Adrenal gland (tissue), 12 donors: ENCODE data around the gene SCN1A. TPM values are rescaled to one million over a fixed set of nuclear protein-coding genes. Genes with fewer than 3 reads are reported as not detected.

Source experiments
- DNase-seq, 7 donors: peaks; one replicate each; pipeline ENCODE4 v3.0.0-alpha.2; 2019 to 2020
- H3K27ac ChIP-seq, 5 donors: fragments of 200-600 bp; sonication (generic) in 4 of 5; 1 replicate in 3 of 5; 2 replicates in 2 of 5; pipeline versions ENCODE4 v1.5.1 to v1.8.0; 2016 to 2020; ENCODE audit warnings: mild to moderate bottlenecking in 1 of 5
- H3K27me3 ChIP-seq: fragments of 200-600 bp; 2 replicates; pipeline ENCODE4 v1.8.0; 2021
- H3K36me3 ChIP-seq, 2 donors: fragments of 200-600 bp; replicated peaks in 1 of 2; 1 replicate in 1 of 2; 2 replicates in 1 of 2; pipeline versions ENCODE4 v1.5.1 to v1.8.0; 2018 to 2022
- H3K4me1 ChIP-seq, 2 donors: fragments of 200-600 bp; replicated peaks in 1 of 2; 1 replicate in 1 of 2; 2 replicates in 1 of 2; pipeline versions ENCODE4 v1.5.1 to v1.8.0; 2018 to 2021
- H3K4me3 ChIP-seq, 4 donors: fragments of 200-600 bp; sonication (generic) in 3 of 4; one replicate each; pipeline ENCODE4 v1.5.1; 2016 to 2018
- H3K9me3 ChIP-seq, 3 donors: fragments of 200-600 bp; sonication (generic) in 1 of 3; replicated peaks in 1 of 3; 1 replicate in 2 of 3; 2 replicates in 1 of 3; pipeline versions ENCODE4 v1.5.1 to v1.8.0; 2016 to 2021
- POLR2A ChIP-seq, 2 donors: fragments of 450-650 bp; IDR thresholded peaks; one replicate each; pipeline ENCODE4 v1.6.1; 2017; ENCODE audit warnings: antibody characterized with exemption in 2 of 2, mild to moderate bottlenecking in 2 of 2, moderate library complexity in 1 of 2
- WGBS, 4 donors: extraction: QIAGEN DNeasy Blood & Tissue Kit in 2 of 4; methylation state at CpG; one replicate each; pipeline versions ENCODE4 v1.1.5 to v1.1.7; 2013 to 2017; 5-methylcytosine and 5-hydroxymethylcytosine counted together
- intact Hi-C, 2 donors: fragments of 100-400 bp; cut with DNase I; formaldehyde crosslinking; loops; one replicate each; pipeline versions ENCODE4 v1.14.1 to v1.15.0; 2022 to 2023
- polyA plus RNA-seq, 3 donors: library from polyadenylated mRNA; stranded (reverse); fragments of 200-250 nt in 2 of 3; fragments of 350-450 nt in 1 of 3; fragmentation: Illumina TruSeq in 1 of 3; extraction: RNeasy Lipid Tissue Mini Kit (QIAGEN cat#74804) in 1 of 3; gene quantifications; one replicate each; pipeline ENCODE4 v1.2.3, GENCODE V29; 2013 to 2014
- total RNA-seq, 9 donors: library from RNA; depleted of rRNA in 4 of 9; stranded (reverse); fragments of >200 nt in 4 of 9; fragments of 120-200 nt in 1 of 9; fragmentation: NEBNext Ultra II Directional in 1 of 9; extraction: Animal tissue kit (Norgen Biotek cat#: 25700) in 1 of 9; gene quantifications; one replicate each; pipeline versions ENCODE4 v1.1.0 to v1.2.4, GENCODE V29; 2013 to 2023
- TF ChIP-seq, protein P1 (sequence below), 6 experiments: fragments of 450-650 bp in 4 of 6; fragments of 200-600 bp in 2 of 6; sonication (generic) in 1 of 6; IDR thresholded peaks; 1 replicate in 5 of 6; 2 replicates in 1 of 6; pipeline versions ENCODE4 v1.5.1 to v1.8.0; 2016 to 2021; ENCODE audit warnings: antibody characterized with exemption in 6 of 6, mild to moderate bottlenecking in 2 of 6, moderate library complexity in 1 of 6
- donor health status: healthy with polysubstance abuse.
- donor health status: Bipolar disorder and iron deficiency.
- donor health status: DM: yes; HTN: yes; CAD: no.
- donor health status: DM: no; HTN: no; CAD: no.
- donor health status: DM: no; HTN: no; CAD: no.
- donor health status: DM: yes; HTN: yes; CAD: no.

Gene SCN1A
- total and polyA plus RNA-seq, 12 donors = 0.07 to 8.9 (median 0.22) TPM; not detected in 4

DNA sequence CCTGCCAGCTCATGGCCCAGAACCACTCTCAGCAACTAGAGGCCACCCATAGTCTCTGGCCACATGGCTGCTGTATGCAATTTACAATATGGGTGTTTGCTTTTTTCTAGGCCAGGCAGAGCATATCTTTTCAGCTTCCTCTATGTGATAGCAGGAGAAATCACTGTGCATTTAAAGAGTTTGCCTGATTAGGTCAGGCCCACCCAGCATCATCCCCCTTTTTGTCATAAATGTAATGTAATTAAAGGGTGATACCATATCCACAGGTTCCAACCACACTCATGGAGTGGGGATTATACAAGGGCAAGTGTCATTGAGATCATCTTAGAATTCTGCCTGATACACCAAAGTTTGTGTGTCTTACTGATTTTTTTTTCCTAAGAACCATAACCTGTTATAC is 102.5 kb downstream of the SCN1A start:
- H3K4me1 ChIP-seq = no peaks in the 10 kb centered on the region
- no peak overlapping the region for H3K27ac ChIP-seq
- H3K27me3 ChIP-seq = no peaks in the 10 kb centered on the region
- intact Hi-C loops = no loop called here
- DNase-seq = no peak
- no peak overlapping the region for H3K4me3 ChIP-seq
- no peaks in the 10 kb centered on the region for H3K36me3 ChIP-seq
- TF ChIP-seq, protein P1, sequence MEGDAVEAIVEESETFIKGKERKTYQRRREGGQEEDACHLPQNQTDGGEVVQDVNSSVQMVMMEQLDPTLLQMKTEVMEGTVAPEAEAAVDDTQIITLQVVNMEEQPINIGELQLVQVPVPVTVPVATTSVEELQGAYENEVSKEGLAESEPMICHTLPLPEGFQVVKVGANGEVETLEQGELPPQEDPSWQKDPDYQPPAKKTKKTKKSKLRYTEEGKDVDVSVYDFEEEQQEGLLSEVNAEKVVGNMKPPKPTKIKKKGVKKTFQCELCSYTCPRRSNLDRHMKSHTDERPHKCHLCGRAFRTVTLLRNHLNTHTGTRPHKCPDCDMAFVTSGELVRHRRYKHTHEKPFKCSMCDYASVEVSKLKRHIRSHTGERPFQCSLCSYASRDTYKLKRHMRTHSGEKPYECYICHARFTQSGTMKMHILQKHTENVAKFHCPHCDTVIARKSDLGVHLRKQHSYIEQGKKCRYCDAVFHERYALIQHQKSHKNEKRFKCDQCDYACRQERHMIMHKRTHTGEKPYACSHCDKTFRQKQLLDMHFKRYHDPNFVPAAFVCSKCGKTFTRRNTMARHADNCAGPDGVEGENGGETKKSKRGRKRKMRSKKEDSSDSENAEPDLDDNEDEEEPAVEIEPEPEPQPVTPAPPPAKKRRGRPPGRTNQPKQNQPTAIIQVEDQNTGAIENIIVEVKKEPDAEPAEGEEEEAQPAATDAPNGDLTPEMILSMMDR (IDR thresholded peaks at IDR 0.05) = no peak
- TF ChIP-seq POLR2A (IDR thresholded peaks at IDR 0.05) = no peak
- no peaks in the 10 kb centered on the region for H3K9me3 ChIP-seq

DNA sequence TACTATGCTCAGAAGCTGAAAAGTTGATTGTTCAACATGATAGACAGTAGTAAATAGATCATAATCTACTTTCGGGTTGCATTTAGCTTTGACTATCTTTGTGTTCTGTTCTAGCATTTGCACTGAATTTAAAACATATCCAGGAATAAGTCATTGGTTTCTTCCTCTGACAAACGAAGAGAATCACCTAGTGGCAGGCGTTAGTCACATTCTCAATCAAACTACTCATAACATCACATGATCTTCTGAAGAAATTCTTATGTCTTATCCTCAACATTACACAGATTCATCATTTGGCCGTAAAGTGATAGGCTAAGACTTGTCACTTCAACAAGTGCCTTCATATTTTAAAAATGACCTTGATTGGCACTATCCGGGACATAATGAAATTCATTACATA is 110.6 kb downstream of the SCN1A start:
- no peaks in the 10 kb centered on the region for H3K4me1 ChIP-seq
- intact Hi-C loops = no loop called here
- no peak overlapping the region for H3K27ac ChIP-seq
- H3K27me3 ChIP-seq = no peaks in the 10 kb centered on the region
- no peak overlapping the region for H3K4me3 ChIP-seq
- H3K36me3 ChIP-seq = no peaks in the 10 kb centered on the region
- H3K9me3 ChIP-seq = peaks cover 0 to 3% (median 0%) of the 10 kb centered on the region in 3 donors
- WGBS, 4 donors = 67 to 76% (median 72%) methylated on average over 5 of the region's 5 CpGs
- TF ChIP-seq, protein P1 (IDR thresholded peaks at IDR 0.05) = no peak
- no peak for TF ChIP-seq POLR2A (IDR thresholded peaks at IDR 0.05)
- DNase-seq = no peak

DNA sequence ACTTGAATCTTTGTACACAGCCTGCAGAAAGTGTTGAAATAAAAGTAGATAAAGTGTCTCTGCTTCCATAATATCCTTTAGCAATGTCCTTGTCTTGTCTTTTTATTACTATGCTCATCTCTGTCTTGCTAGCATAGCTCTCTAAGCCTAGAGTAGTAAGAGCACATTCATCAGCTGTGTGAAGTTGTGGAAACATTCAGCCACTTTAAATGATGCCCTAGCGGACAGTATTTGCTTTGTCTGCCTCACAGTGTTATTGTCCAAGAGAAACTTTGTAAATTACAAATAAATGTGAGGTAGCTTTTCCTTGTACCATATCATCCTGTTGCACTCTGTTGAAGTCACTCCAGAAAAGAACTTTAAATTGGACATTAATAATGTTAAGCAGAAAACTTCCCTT is 113.9 kb downstream of the SCN1A start:
- no peak for DNase-seq
- WGBS, 4 donors = 58 to 65% (median 65%) methylated on average over 1 of the region's 1 CpG
- H3K4me3 ChIP-seq = no peak overlapping the region
- TF ChIP-seq POLR2A (IDR thresholded peaks at IDR 0.05) = no peak
- TF ChIP-seq, protein P1 (IDR thresholded peaks at IDR 0.05) = no peak
- intact Hi-C loops = no loop called here
- no peaks in the 10 kb centered on the region for H3K4me1 ChIP-seq
- no peaks in the 10 kb centered on the region for H3K36me3 ChIP-seq
- no peaks in the 10 kb centered on the region for H3K27me3 ChIP-seq
- no peak overlapping the region for H3K27ac ChIP-seq
- peaks cover 0 to 3% (median 0%) of the 10 kb centered on the region in 3 donors for H3K9me3 ChIP-seq

DNA sequence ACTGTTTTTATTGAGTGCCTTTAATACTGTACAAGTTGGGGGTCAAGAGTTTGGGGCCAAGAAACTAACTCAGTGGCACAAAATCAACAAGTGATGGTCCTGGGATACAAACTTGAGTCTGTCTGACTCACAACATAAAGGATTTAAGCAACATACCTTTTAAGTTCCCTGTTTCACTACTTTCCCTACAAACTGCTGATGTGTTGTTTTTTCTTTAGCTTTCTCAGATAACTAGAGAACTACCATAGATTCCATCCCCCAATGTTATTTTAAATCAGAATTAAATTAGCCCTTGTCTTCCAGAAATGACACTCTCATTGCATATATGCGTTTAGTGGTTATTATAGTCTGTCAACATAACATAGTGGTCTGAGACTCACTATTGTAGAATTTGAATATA is 116.2 kb downstream of the SCN1A start:
- Histone ChIP-seq H3K4me3 (no peak overlapping the region), H3K27ac (no peak overlapping the region), H3K4me1 (no peaks in the 10 kb centered on the region), H3K27me3 (peaks cover 4% of the 10 kb centered on the region), H3K36me3 (no peaks in the 10 kb centered on the region), H3K9me3 (peaks cover 0 to 4% (median 0%) of the 10 kb centered on the region in 3 donors)
- TF ChIP-seq POLR2A (IDR thresholded peaks at IDR 0.05) = no peak
- TF ChIP-seq, protein P1 (IDR thresholded peaks at IDR 0.05) = no peak
- 58 to 73% (median 67%) methylated on average over 1 of the region's 1 CpG for WGBS, 4 donors
- DNase-seq = no peak
- intact Hi-C loops = no loop called here
